HepG2 (cell line): ENCODE measurements around the gene SCGB3A2.

Experiments
- GABPA ChIP-seq, 2 experiments: IDR thresholded peaks; 2 replicates each; pipeline ENCODE4 v1.6.1; 2011 to 2016; ENCODE audit warnings: low read depth in 2 of 2, low read length in 1 of 2, missing biosample characterization in 1 of 2, missing genetic modification characterization in 1 of 2
- TF ChIP-seq, protein P1 (sequence below): sonication (generic); formaldehyde crosslinking; IDR thresholded peaks from 2 replicates; pipeline ENCODE4 v1.5.0; 2020; ENCODE audit warnings: mild to moderate bottlenecking, missing genetic modification reagents, moderate library complexity

DNA sequence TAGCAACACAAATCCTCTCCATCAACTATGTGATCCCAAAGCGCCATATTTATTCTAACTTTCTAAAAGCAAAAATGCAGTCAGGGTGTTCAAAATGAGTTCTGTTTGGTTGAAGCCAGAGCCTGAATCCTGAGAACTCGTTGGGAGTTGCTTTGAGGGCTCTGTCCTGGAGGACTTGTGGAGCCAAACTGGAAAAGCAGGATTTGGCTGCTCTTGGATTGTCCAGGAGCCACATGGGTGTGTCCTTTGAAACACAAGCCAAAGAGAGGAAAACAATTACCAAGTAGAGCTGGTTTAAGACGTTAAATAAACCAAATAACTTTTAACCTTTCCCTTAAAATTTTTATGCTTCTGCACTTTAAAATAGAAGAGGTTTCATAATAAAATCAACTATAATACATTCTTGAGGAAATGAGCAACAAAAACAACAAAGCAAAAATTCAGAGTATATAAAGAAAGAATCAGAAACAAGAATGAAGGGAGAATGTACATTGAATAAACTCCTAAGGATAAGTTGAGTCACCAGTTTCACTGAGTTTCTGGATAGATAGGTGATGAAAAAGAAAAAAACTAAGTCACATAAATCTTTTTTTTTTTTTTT lies 14.3 kb downstream of the SCGB3A2 start:
- TF ChIP-seq, protein P1, sequence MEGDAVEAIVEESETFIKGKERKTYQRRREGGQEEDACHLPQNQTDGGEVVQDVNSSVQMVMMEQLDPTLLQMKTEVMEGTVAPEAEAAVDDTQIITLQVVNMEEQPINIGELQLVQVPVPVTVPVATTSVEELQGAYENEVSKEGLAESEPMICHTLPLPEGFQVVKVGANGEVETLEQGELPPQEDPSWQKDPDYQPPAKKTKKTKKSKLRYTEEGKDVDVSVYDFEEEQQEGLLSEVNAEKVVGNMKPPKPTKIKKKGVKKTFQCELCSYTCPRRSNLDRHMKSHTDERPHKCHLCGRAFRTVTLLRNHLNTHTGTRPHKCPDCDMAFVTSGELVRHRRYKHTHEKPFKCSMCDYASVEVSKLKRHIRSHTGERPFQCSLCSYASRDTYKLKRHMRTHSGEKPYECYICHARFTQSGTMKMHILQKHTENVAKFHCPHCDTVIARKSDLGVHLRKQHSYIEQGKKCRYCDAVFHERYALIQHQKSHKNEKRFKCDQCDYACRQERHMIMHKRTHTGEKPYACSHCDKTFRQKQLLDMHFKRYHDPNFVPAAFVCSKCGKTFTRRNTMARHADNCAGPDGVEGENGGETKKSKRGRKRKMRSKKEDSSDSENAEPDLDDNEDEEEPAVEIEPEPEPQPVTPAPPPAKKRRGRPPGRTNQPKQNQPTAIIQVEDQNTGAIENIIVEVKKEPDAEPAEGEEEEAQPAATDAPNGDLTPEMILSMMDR = no peak
- TF ChIP-seq GABPA (IDR thresholded peaks at IDR 0.05; ENCODE audit: low read depth, low read length) (no peak), GABPA (CRISPR knock-in tag; IDR thresholded peaks at IDR 0.05; ENCODE audit: low read depth) (no peak)
